Gastrocnemius medialis (tissue), 4 donors: ENCODE data around the gene CHN2.

Source experiments
- CTCF ChIP-seq, 5 experiments: fragments of 450-650 bp in 3 of 5; fragments of 200-600 bp in 2 of 5; sonication (generic) in 2 of 5; IDR thresholded peaks in 4 of 5; conservative IDR thresholded peaks in 1 of 5; 1 replicate in 4 of 5; 2 replicates in 1 of 5; pipeline ENCODE4 v1.5.1; 2016 to 2019; ENCODE audit warnings: antibody characterized with exemption in 5 of 5, mild to moderate bottlenecking in 3 of 5, moderate library complexity in 3 of 5
- POLR2A ChIP-seq, 2 donors: fragments of 450-650 bp; IDR thresholded peaks; one replicate each; pipeline ENCODE4 v1.6.1; 2017; ENCODE audit warnings: antibody characterized with exemption in 2 of 2, mild to moderate bottlenecking in 2 of 2, moderate library complexity in 2 of 2

GRCh38 chr7:29495653-29496052 lies 301.1 kb downstream of the CHN2 start:
- TF ChIP-seq CTCF (IDR thresholded peaks at IDR 0.05 in 4 of 5, conservative IDR thresholded peaks at IDR 0.05 in 1 of 5) (no peak), POLR2A (IDR thresholded peaks at IDR 0.05) (no peak)
